NT2/D1 (cell line): Measurements from ENCODE around the gene DMD.

Source experiments
- YY1 ChIP-seq: IDR thresholded peaks from 2 replicates; pipeline ENCODE4 v1.6.1; 2011; ENCODE audit not compliant: insufficient read length, insufficient read depth
- ZNF274 ChIP-seq: IDR thresholded peaks from 2 replicates; pipeline ENCODE4 v1.6.1; 2011; ENCODE audit warnings: mild to moderate bottlenecking, low read depth, low read length

DNA sequence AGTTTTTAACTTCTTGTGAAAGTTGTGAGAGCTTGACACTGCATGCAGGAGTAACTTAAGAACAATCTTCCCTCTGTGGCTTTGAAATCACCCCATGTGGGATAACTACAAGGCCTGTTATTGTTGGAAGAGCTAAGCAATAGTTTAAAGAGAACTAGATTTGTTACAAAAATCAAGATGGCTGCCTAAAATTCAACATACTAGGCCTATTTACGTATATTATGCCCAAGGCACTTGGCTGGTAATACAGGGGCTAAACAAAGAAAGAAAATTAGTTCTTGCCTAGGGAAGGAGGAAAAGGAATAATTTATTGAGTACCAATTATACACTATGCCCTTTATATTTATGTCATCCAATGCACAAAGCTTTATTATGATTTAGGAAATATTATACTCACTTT lies 36.1 kb downstream of the DMD start:
- no peak for TF ChIP-seq YY1
- no peak for TF ChIP-seq ZNF274
